ENCODE data around the gene CDC14A. TPM values are rescaled to one million over a fixed set of nuclear protein-coding genes. Genes with fewer than 3 reads are reported as not detected.

Gene CDC14A
- total RNA-seq, 1 experiment from 2014 or later = 2.6 TPM

GRCh38 chr1:100528871-100529270, 176.6 kb downstream of the CDC14A start:
- H3K36me3 Mint-ChIP-seq (ENCODE audit: insufficient read depth, unreplicated experiment) = no peaks in the 10 kb centered on the region
- H3K9me3 Mint-ChIP-seq (ENCODE audit: unreplicated experiment) = no peaks in the 10 kb centered on the region
- H3K27ac Mint-ChIP-seq (ENCODE audit: low read depth, unreplicated experiment) = no peak overlapping the region
- H3K4me3 Mint-ChIP-seq (ENCODE audit: unreplicated experiment) = no peak overlapping the region
- CTCF ChIA-PET = no interaction called here
- POLR2A ChIA-PET = interaction anchor here (0.7 kb wide), 1 partner anchor 737 kb away, joined by 3 read pairs; no protein-coding TSS in a partner anchor
- no peak for TF ChIP-seq CTCF (IDR thresholded peaks at IDR 0.05; ENCODE audit: unreplicated experiment)
- H3K4me1 Mint-ChIP-seq (ENCODE audit: insufficient read depth, unreplicated experiment) = no peaks in the 10 kb centered on the region
- no peak for DNase-seq (ENCODE audit: unreplicated experiment)
- H3K27me3 Mint-ChIP-seq (ENCODE audit: insufficient read depth, unreplicated experiment) = no peaks in the 10 kb centered on the region
- BruUV-seq (replicated peaks) = no TSS peak
- intact Hi-C loops (cut with micrococcal nuclease) = no loop called here

- no peak for DNase-seq (ENCODE audit: unreplicated experiment)
- Mint-ChIP-seq H3K27ac (ENCODE audit: low read depth, unreplicated experiment) (no peak overlapping the region), H3K4me3 (ENCODE audit: unreplicated experiment) (no peak overlapping the region), H3K9me3 (ENCODE audit: unreplicated experiment) (no peaks in the 10 kb centered on the region), H3K36me3 (ENCODE audit: insufficient read depth, unreplicated experiment) (no peaks in the 10 kb centered on the region), H3K4me1 (ENCODE audit: insufficient read depth, unreplicated experiment) (no peaks in the 10 kb centered on the region), H3K27me3 (ENCODE audit: insufficient read depth, unreplicated experiment) (peaks cover 9% of the 10 kb centered on the region)
- no peak for TF ChIP-seq CTCF (IDR thresholded peaks at IDR 0.05; ENCODE audit: unreplicated experiment)
- ChIA-PET POLR2A (no interaction called here), CTCF (interaction anchor here (0.8 kb wide), 1 partner anchor 338 kb away, joined by 3 read pairs; no protein-coding TSS in a partner anchor)
- intact Hi-C loops (cut with micrococcal nuclease) = no loop called here
- BruUV-seq (replicated peaks) = no TSS peak
Observed at GRCh38 chr1:100530141-100530540, 177.8 kb downstream of the CDC14A start.

GRCh38 chr1:100530880-100531487, 178.7 kb downstream of the CDC14A start:
- H3K4me3 Mint-ChIP-seq (ENCODE audit: unreplicated experiment) = no peak overlapping the region
- H3K9me3 Mint-ChIP-seq (ENCODE audit: unreplicated experiment) = no peaks in the 10 kb centered on the region
- H3K27me3 Mint-ChIP-seq (ENCODE audit: insufficient read depth, unreplicated experiment) = peaks cover 17% of the 10 kb centered on the region
- no peak overlapping the region for H3K27ac Mint-ChIP-seq (ENCODE audit: low read depth, unreplicated experiment)
- H3K36me3 Mint-ChIP-seq (ENCODE audit: insufficient read depth, unreplicated experiment) = no peaks in the 10 kb centered on the region
- intact Hi-C loops (cut with micrococcal nuclease) = no loop called here
- BruUV-seq (replicated peaks) = no TSS peak
- peak; percentile 70 for DNase-seq (ENCODE audit: unreplicated experiment)
- POLR2A ChIA-PET = no interaction called here
- no peaks in the 10 kb centered on the region for H3K4me1 Mint-ChIP-seq (ENCODE audit: insufficient read depth, unreplicated experiment)
- TF ChIP-seq CTCF (IDR thresholded peaks at IDR 0.05; ENCODE audit: unreplicated experiment) = no peak
- CTCF ChIA-PET = no interaction called here

- Mint-ChIP-seq H3K4me3 (ENCODE audit: unreplicated experiment) (no peak overlapping the region), H3K27ac (ENCODE audit: low read depth, unreplicated experiment) (no peak overlapping the region), H3K27me3 (ENCODE audit: insufficient read depth, unreplicated experiment) (peaks cover 34% of the 10 kb centered on the region), H3K4me1 (ENCODE audit: insufficient read depth, unreplicated experiment) (no peaks in the 10 kb centered on the region), H3K9me3 (ENCODE audit: unreplicated experiment) (no peaks in the 10 kb centered on the region), H3K36me3 (ENCODE audit: insufficient read depth, unreplicated experiment) (no peaks in the 10 kb centered on the region)
- no peak for TF ChIP-seq CTCF (IDR thresholded peaks at IDR 0.05; ENCODE audit: unreplicated experiment)
- POLR2A ChIA-PET = interaction anchor here (0.8 kb wide), 1 partner anchor 10 kb away, joined by 3 read pairs; no protein-coding TSS in a partner anchor
- CTCF ChIA-PET = no interaction called here
- no peak for DNase-seq (ENCODE audit: unreplicated experiment)
- intact Hi-C loops (cut with micrococcal nuclease) = no loop called here
- BruUV-seq (replicated peaks) = no TSS peak
Observed at GRCh38 chr1:100532645-100533044, 180.3 kb downstream of the CDC14A start.
